HUES64 (cell line): ENCODE measurements around the gene ORC6.

Experiments used
- H3K27ac ChIP-seq: 2 replicates; pipeline ENCODE4 v1.7.0; 2013; ENCODE audit warnings: low read depth, low read length, inconsistent platforms
- H3K27me3 ChIP-seq: 2 replicates; pipeline ENCODE4 v1.6.1; 2013; ENCODE audit warnings: mild to moderate bottlenecking, low read length; ENCODE audit not compliant: insufficient read depth
- H3K36me3 ChIP-seq: 2 replicates; pipeline ENCODE4 v1.6.1; 2013; ENCODE audit warnings: mild to moderate bottlenecking, low read length; ENCODE audit not compliant: insufficient read depth
- H3K4me1 ChIP-seq: 2 replicates; pipeline ENCODE4 v1.6.1; 2013; ENCODE audit warnings: mild to moderate bottlenecking, low read length, moderate library complexity; ENCODE audit not compliant: insufficient read depth
- H3K4me3 ChIP-seq: 2 replicates; pipeline ENCODE4 v1.5.1; 2013; ENCODE audit warnings: mild to moderate bottlenecking, low read length, moderate library complexity
- H3K9ac ChIP-seq: 2 replicates; pipeline ENCODE4 v1.6.1; 2013; ENCODE audit warnings: mild to moderate bottlenecking, low read depth, low read length
- H3K9me3 ChIP-seq: 2 replicates; pipeline ENCODE4 v1.6.1; 2013; ENCODE audit warnings: low read depth, low read length; ENCODE audit not compliant: insufficient read depth
- WGBS: fragments of 150-250, 120-280 bp; methylation state at CpG from one replicate; pipeline ENCODE4 v1.1.7; 2013; ENCODE audit warnings: missing lambda C conversion rate; 5-methylcytosine and 5-hydroxymethylcytosine counted together

The ORC6 gene

DNA sequence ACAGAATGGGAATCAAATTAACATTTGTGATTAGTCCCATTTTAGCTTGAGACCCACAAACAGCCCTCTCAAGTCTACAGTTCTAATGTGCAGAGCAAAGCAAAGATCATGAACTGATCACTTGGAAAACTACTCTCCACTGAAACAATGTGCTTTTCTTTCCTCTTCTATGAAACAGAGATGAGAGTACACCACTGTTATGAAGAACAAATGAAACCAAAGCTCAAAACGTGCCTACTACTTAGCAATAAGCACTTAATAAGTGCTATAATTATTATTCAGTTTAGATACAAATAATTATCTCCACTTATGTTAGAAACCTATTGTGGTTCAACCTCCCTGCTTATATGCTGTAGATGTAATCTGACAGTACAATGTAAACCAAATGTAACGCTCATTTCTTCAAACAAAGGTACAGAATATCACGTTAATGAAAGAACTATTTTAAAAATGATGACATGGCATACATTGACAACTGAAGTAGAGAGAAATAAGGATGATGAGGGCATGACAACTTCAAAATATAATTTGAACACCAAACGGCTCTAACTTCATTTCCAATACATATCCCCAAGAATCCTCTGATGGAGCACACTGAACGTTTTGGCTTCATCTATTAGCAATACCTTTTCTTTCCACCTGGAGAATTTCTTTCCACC lies 2.5 kb upstream of the ORC6 start:
- H3K4me3 ChIP-seq: peak overlapping the region; percentile 90
- H3K9me3 ChIP-seq: no peaks in the 10 kb centered on the region
- H3K27me3 ChIP-seq: no peaks in the 10 kb centered on the region
- H3K9ac ChIP-seq: 0 out of 2 replicates have a peak overlapping the region, but pooled peaks have one; percentile 92
- 77% methylated on average over 3 of the region's 5 CpGs for WGBS
- peaks cover 25% of the 10 kb centered on the region for H3K36me3 ChIP-seq
- peaks cover 20% of the 10 kb centered on the region; the same call in 1 of the 2 replicates for H3K4me1 ChIP-seq
- H3K27ac ChIP-seq: no peak overlapping the region

DNA sequence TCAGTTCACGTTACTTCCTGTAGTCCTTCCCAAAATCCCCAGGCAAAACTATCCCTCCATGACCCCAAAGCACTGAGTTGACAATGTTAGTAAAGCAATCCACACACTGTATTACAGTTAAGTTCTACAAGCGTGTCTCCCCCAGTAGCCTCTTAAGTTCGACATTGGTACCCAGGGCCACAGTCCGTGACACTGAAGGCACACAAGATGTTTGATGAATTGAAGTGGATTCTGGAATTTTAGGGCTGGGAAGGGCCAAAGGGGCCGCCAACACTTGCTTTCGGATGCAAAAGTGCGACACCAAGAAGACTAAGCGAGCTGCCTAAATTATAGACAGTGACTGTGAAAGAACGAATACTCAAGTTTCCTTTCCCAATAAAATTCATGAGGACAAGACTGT lies 2.0 kb upstream of the ORC6 start:
- Histone ChIP-seq H3K4me1 (peaks cover 20% of the 10 kb centered on the region; the same call in 1 of the 2 replicates), H3K27me3 (no peaks in the 10 kb centered on the region), H3K4me3 (peak overlapping the region; percentile 90), H3K27ac (no peak overlapping the region), H3K9ac (peak overlapping the region; percentile 92; the same call in 1 of the 2 replicates), H3K9me3 (no peaks in the 10 kb centered on the region), H3K36me3 (peaks cover 25% of the 10 kb centered on the region)
- 63% methylated on average over 9 of the region's 9 CpGs for WGBS

DNA sequence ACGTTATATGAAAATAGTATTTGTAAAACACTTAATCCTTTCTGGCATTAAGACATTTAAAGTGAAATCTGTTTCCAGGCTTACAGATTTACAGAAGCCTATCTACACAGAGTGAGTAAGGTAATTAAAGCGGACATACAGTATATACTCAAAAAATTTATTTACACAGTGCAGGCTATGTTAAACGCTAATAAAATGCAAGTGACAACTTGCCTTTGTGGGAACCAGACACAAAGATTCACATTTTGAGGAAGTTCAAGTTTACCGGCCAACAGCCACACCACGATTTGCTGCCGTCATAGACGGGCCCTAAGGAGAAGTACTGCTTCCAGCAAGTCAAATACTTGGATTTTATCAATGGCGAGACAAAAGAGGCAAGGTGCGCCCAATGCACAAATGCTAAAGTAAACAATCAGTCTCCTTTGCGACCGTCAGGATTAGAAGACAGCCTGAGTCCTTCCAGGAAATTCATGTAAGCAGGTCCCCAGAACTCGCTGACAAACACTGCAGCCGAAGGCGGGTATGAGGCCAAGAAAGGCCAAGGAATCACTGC lies 1.3 kb upstream of the ORC6 start:
- H3K4me3 ChIP-seq: peak overlapping the region; percentile 90
- H3K4me1 ChIP-seq: peaks cover 20% of the 10 kb centered on the region; the same call in 1 of the 2 replicates
- peak overlapping the region; percentile 95; the same call in 1 of the 2 replicates for H3K27ac ChIP-seq
- 7% methylated on average over 13 of the region's 14 CpGs for WGBS
- peaks cover 28% of the 10 kb centered on the region for H3K36me3 ChIP-seq
- no peaks in the 10 kb centered on the region for H3K27me3 ChIP-seq
- peak overlapping the region; percentile 92 for H3K9ac ChIP-seq
- H3K9me3 ChIP-seq: no peaks in the 10 kb centered on the region

DNA sequence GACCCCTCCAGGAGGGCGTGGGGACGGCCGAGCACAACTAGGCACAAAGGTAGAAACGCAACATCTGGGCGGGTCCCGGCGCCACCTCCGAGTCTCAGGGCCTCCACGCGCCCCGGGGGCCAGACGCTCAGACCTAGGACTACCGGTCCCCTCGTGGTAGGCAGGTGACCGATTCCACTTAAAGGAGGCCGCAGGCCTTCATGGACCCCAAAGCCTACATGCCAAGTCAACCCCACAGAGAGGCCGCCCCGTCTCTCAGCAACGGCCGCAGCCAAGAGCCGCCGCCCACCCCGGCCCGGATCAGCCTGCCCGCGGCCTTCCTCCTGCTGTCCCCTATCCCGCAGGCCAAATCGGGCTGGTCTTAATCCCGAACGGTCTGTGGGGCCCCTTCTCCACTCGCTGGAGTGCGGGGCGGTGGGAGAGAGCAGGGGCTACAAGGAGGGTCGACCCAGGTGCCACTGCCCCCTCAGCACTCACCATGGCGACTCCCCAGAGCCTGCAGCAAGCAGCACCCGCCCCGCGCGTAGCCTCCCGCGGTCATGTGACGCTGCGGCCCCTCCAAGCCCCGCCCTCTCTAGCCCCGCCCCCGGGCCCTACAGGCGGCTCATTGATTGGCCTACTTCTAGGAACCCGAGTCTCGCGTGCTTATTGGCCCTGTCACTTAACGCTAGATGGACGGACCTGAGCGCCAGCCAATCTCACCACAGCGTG lies 650 bp upstream of the ORC6 start, which contains the start of gene VPS35:
VPS35 (minus strand) TSS at position 525 of the 711 bp plus-strand sequence; CDS start at position 480, 45 bp downstream.
- Histone ChIP-seq H3K27ac (peak within 1 kb of the TSS; percentile 95), H3K4me3 (peak within 1 kb of the TSS; percentile 90), H3K27me3 (no peaks in the 10 kb centered on the region), H3K9me3 (no peaks in the 10 kb centered on the region), H3K36me3 (peaks cover 28% of the 10 kb centered on the region), H3K4me1 (peaks cover 20% of the 10 kb centered on the region; the same call in 1 of the 2 replicates), H3K9ac (peak within 1 kb of the TSS; percentile 92)
- under 1% methylated on average over 54 of the region's 54 CpGs for WGBS

DNA sequence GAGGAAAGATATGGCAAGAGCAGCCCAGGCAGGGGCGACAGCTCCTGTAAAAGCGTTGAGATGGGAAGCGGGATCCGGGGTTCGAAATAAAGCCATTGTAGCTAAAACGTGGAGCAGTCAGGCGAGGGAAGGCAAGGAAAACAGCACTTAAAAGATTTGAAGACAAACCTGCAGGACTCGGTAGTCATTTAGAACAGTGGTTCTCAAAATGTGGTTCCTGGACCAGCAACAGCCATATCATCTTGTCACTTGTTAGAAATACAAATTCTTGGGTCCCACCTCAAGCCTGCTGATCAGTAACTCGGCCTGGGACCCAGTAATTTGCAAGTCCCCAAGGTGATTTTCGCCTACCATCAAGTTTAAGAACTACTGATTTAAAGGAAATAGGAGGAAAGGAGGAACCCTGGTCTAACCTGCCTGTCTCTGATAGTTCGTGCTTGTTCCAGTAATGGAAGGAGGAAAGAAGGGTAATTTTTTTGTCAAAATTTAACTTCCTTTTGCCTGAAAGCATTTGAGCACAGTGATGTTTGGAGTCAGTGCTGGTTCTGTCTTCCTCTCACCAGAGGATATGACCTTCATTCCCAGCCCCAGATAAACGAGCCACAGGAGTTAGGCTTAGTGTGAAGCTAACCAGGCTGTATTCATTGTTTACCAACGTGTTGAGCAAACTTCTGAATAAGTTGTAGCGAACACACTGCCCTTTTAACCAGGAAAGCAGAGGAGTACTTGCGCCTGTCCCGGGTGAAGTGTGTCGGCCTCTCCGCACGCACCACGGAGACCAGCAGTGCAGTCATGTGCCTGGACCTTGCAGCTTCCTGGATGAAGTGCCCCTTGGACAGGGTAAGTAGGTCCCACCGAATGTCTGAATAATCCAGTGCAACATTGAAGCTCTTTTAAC lies 1.1 kb downstream of the ORC6 start:
- WGBS: 24% methylated on average over 21 of the region's 21 CpGs

DNA sequence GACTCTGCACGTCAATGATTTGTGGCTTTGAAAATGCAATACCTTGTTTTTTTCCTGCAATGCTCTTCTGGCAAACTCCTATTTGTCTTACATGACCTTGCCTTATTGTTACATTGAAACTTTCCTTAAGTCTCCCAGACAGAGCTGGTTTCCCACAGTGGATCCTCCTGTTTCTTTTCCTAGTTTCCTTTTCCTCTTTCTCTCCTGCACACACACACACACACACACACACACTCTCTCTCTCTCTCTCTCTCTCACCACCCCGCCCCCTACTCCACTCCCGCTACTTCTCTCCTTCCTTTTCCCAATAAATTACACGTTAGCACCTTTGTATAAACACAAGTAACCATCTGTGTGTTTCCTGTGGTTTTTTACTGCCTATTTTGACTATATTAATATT lies 2.3 kb downstream of the ORC6 start:
- Histone ChIP-seq H3K36me3 (peaks cover 51% of the 10 kb centered on the region), H3K4me3 (peak overlapping the region; percentile 90), H3K9me3 (no peaks in the 10 kb centered on the region), H3K27me3 (no peaks in the 10 kb centered on the region), H3K9ac (no peak overlapping the region), H3K27ac (no peak overlapping the region), H3K4me1 (peaks cover 20% of the 10 kb centered on the region; the same call in 1 of the 2 replicates)
- 89% methylated on average over 4 of the region's 4 CpGs for WGBS

More for the DNA sequence above, 1.1 kb downstream of the ORC6 start:
- peak overlapping the region; percentile 95 for H3K27ac ChIP-seq
- peak overlapping the region; percentile 90 for H3K4me3 ChIP-seq
- H3K36me3 ChIP-seq: peaks cover 39% of the 10 kb centered on the region
- peaks cover 20% of the 10 kb centered on the region; the same call in 1 of the 2 replicates for H3K4me1 ChIP-seq
- no peaks in the 10 kb centered on the region for H3K27me3 ChIP-seq
- H3K9ac ChIP-seq: peak overlapping the region; percentile 87
- no peaks in the 10 kb centered on the region for H3K9me3 ChIP-seq

DNA sequence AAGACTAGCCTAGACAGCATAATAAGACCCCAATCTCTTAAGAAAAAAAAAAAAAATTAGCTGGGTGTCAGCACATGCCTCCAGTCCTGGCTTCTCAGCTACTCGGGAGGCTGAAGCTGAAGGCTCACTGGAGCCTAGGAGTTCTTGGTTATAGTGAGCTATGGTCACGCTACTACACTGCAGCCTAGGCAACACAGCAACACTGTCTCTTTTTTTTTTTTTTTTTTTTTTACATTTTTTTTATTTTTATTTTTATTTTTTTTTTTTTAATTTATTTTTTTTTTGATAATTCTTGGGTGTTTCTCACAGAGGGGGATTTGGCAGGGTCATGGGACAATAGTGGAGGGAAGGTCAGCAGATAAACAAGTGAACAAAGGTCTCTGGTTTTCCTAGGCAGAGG lies 4.1 kb downstream of the ORC6 start:
- Histone ChIP-seq H3K9ac (no peak overlapping the region), H3K4me1 (peaks cover 6% of the 10 kb centered on the region; the same call in 1 of the 2 replicates), H3K4me3 (no peak overlapping the region), H3K9me3 (no peaks in the 10 kb centered on the region), H3K27ac (no peak overlapping the region), H3K36me3 (peaks cover 70% of the 10 kb centered on the region), H3K27me3 (no peaks in the 10 kb centered on the region)
- WGBS: 94% methylated on average over 1 of the region's 2 CpGs

DNA sequence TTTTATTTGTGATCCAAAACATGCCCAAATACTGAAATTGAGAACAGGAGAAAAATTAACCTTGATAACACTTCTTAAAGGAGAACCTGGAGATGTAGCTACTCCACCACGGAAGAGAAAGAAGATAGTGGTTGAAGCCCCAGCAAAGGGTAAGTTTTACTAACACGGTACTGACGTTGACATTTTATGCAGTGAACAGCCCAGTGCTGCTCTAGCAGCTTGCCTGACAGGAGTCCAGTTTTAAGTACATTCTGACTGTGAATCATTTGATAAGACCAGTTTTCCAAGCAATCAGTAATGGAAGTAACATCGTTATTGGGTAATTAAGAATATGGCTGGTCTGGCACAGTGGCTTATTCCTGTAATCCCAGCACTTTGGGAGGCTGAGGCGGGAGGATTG lies 6.5 kb downstream of the ORC6 start:
- no peak overlapping the region for H3K27ac ChIP-seq
- no peak overlapping the region for H3K9ac ChIP-seq
- peaks cover 6% of the 10 kb centered on the region; the same call in 1 of the 2 replicates for H3K4me1 ChIP-seq
- H3K27me3 ChIP-seq: no peaks in the 10 kb centered on the region
- H3K4me3 ChIP-seq: no peak overlapping the region
- WGBS: 98% methylated on average over 5 of the region's 5 CpGs
- H3K9me3 ChIP-seq: no peaks in the 10 kb centered on the region
- H3K36me3 ChIP-seq: peaks cover 83% of the 10 kb centered on the region

DNA sequence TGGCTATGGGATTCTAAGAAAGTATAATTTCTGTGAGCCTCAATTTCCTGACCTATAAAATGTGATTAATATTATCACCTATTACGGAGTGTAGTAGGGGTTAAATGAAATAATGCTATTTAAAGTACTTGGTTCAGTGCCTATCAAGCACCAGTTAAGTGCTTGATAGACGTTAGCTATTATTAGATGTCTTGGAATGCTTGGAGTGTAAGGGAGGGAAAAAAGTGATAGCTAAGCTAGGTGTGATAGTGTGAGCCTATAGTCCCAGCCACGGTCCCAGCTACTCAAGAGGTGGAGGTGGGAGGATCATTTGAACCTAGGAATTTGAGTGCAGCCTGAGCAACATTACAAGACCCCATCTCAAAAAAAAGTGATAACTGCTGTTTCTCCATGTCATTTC lies 7.5 kb downstream of the ORC6 start:
- 94% methylated on average over 3 of the region's 3 CpGs for WGBS
- peaks cover 78% of the 10 kb centered on the region for H3K36me3 ChIP-seq
- H3K27me3 ChIP-seq: no peaks in the 10 kb centered on the region
- no peak overlapping the region for H3K27ac ChIP-seq
- no peaks in the 10 kb centered on the region for H3K9me3 ChIP-seq
- H3K4me3 ChIP-seq: no peak overlapping the region
- H3K9ac ChIP-seq: no peak overlapping the region
- no peaks in the 10 kb centered on the region for H3K4me1 ChIP-seq

DNA sequence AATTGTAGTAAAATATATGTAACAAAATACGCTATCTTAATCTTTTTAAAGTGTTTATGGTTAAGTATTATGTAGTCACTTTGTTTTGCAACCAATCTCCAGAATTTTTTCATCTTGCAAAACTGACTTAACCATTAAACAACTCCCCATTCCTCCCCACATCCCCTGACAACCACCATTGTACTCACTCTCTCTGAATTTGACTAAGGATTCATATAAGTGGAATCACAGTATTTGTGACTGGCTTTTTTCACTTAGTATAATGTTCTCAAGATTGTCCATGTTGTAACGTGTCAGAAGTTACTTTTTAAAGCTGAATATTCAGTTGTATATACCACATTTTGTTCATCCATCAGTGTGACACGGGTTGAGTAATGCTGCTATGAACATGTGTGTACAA lies 10.6 kb downstream of the ORC6 start:
- Histone ChIP-seq H3K4me3 (no peak overlapping the region), H3K9me3 (no peaks in the 10 kb centered on the region), H3K27ac (no peak overlapping the region), H3K9ac (no peak overlapping the region), H3K36me3 (peaks cover 61% of the 10 kb centered on the region), H3K4me1 (no peaks in the 10 kb centered on the region), H3K27me3 (no peaks in the 10 kb centered on the region)
- 93% methylated on average over 2 of the region's 3 CpGs for WGBS
